Activated CD4-positive, alpha-beta T cell treated with anti-CD3 and anti-CD28 coated beads for 48 hours (primary cell): ENCODE measurements around the gene PDE8A.
"Not testable (repeated sequence)": the region's sequence is repeated elsewhere in the genome, so short reads cannot be mapped to it uniquely, and the experiment has no call there.

Source experiments
- DNase-seq: peaks from one replicate; pipeline ENCODE4 v3.0.0-alpha.2; 2020

Gene PDE8A

DNA sequence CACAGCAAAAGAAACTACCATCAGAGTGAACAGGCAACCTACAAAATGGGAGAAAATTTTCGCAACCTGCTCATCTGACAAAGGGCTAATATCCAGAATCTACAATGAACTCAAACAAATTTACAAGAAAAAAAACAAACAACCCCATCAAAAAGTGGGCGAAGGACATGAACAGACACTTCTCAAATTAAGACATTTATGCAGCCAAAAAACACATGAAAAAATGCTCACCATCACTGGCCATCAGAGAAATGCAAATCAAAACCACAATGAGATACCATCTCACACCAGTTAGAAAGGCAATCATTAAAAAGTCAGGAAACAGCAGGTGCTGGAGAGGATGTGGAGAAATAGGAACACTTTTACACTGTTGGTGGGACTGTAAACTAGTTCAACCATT is 30.1 kb downstream of the PDE8A start:
- DNase-seq = not testable (repeated sequence)

GRCh38 chr15:85013785-85014184 is 32.1 kb downstream of the PDE8A start:
- no peak for DNase-seq

DNA sequence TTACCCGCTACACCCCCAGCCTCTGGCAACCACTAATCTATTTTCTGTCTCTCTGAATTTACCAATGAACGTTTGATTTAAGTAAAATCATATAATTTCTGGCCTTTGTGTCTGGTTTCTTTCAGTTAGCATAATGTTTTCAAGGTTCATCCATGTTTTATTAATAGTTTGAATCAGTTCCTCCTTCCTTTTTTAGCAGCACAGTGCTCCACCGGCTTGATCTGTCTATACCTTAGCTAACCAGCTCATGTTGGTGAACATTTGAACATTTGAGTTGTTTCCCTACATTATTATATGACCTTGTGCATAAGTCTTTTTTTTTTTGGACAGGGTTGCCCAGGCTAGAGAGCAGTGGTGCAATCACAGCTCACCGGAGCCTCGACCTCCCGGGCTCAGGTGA is 33.3 kb downstream of the PDE8A start:
- no peak for DNase-seq

- DNase-seq = no peak
Measured at GRCh38 chr15:85016275-85016674, 34.6 kb downstream of the PDE8A start.

DNA sequence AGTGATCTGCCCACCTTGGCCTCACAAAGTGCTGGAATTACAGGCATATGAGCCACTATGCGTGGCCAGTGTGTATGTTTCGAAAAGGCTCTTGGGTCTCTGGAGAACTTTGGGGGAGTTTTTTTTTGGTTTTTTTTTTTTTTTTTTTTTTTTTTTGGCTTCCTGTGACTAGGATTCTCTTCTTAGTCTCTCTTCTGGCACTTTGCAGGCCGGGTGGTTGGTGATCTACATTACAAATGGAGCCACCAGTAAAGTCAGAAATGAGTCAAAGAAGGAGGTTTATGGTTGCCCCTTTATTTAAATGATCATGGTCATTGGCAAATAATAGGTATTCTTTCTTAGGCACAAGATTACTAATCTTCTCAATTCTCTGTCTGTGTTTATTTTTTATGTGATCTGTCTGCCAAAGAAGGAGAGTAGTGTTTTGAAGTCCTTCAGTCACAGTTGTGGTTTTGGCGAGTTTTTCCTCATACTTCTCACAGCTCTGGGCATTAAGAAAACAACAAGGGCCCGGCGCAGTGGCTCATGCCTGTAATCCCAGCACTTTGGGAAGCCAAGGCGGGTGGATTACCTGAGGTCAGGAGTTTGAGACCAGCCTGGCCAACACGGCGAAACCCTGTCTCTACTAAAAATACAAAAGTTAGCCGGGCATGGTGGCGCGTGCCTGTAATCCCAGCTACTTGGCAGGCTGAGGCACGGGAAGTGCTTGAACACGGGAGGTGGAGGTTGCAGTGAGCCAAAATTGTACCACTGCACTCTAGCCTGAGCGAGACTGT is 38.3 kb downstream of the PDE8A start:
- no peak for DNase-seq

DNA sequence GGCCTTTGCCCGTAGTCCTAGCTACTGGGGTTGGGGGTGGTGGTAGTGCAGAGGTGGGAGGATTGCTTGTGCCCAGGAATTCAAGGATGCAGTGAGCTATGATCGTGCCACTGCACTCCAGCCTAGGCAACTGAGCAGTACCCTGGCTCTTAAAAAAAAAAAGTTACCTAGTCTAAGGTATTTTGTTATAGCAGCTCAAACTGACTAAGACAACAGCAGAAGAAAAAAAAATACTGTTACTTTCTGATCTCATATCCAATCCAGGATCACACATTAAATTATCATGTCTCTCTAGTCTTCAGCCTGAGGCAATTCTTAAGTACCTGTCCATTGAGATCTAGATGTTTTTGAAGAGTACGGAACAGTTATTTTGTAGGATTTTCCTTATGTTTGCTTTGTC is 39.8 kb downstream of the PDE8A start:
- DNase-seq = no peak

DNA sequence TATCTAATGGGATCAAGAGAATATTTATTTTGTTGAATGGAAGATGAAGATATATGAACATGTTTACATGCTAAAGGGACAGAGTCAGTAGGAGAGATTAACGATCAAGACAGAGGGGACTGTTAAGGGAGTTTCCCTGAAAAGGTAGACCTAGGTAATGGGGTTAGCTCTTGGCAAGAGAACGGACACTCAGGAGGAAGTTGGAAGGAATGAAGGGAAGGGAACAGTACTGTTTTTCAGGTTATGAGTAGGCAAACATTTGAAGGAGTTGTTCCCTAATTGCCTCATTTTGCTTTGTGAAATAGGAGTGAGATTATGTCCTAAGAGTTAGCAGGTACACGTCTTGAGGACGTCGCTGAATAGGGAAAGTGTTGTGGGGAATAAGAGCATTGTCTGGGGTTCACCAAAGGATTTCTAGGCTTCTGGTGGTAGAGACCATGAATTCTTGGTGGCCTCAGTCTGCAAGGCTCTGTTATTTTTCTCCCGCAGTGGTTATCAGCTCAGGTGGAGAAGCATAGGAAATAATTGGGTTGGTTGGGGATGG is 41.3 kb downstream of the PDE8A start:
- no peak for DNase-seq

GRCh38 chr15:85024003-85024402 is 42.3 kb downstream of the PDE8A start:
- no peak for DNase-seq

DNA sequence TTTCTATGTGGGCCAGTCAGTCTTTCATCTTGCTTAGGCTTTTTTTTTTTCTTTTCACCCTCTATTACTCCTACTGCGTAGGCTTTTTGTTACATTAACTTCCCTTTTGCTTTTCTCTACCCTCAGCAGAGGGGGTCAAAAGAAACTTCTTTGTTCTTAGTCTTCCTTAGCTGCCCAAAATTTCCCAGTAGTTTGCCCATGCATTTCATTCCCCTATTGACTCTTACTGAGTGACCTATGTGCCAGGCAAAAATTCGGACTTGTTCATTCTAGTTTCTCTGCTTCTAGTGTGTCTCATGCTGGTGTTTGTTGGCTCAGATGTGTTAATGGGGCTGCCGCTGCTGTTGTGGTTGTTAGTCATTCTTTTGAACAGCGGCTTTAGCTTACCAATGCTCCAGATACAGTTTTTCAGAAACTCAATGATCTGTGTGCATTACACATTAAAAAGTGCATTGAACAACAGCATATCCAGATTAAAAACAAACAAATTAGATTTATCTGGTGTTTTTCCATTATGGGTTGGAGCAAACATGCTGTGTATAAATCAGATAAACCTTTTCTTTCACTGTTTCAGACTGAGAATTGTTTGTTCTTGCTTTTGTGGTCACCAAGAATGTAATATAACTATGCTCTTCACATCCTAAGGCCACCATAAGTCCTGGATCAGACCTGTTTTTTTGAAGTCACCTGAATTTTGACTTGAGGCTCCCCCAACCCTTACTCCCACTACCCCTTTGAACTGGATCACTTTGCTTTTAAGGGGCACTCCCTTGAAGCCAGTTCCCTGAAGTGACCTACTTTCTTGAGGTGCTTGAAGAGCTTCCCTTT is 43.1 kb downstream of the PDE8A start:
- no peak for DNase-seq

DNA sequence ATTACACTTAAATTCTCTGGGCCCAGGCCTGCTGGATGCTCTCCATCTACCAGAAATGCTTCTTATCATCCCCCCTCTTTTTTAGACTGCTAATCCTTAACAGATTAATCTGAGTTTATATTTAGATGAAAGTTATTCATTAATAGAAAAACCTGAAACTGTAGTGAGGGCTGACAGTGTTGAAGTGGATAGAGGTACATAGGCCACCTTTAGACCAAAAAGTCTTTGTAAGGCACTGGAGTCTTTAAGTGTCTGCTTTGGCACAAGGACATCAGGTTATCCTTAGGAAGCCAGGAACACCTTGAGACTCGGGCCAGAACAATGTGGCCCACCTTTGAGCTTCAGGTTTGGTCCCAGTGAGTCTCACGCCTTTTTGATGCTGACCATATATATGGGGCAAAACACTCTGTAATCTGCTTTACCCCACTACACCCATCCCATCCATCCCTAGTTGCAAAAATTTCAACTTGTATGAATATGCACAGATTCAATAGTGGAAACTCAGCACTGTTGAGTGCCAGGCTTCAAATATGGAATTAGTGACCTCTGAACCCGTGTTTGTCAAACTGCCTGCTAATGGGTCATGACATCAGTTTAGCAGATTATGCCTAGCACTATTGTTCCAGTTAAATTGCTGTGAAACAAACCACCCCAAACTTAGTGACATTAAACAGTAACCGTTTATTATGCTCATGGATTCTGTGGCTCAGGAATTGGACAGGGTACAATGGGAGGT is 44.0 kb downstream of the PDE8A start:
- no peak for DNase-seq

- no peak for DNase-seq
Measured at GRCh38 chr15:85026304-85027032, 44.8 kb downstream of the PDE8A start.

- DNase-seq = no peak
Measured at GRCh38 chr15:85027033-85027380, 45.4 kb downstream of the PDE8A start.

DNA sequence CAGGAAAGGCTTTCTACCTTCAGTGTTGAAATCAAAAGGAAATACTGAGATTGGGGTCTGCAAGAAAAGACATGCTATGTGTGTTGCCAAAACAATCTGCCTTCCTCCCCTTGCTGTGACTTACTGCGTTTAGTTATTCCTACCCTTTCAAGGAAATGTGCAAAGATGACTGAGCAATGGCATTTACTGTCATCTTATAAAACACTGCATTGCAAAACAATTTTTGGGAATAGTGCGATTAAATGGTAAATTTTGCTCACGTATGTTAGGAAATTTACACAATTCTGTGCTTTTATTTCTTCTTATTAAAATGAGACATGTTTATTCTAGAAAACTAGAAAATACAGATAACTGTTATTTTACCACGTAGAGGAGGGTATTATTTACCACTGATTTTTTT is 45.8 kb downstream of the PDE8A start:
- DNase-seq = no peak

DNA sequence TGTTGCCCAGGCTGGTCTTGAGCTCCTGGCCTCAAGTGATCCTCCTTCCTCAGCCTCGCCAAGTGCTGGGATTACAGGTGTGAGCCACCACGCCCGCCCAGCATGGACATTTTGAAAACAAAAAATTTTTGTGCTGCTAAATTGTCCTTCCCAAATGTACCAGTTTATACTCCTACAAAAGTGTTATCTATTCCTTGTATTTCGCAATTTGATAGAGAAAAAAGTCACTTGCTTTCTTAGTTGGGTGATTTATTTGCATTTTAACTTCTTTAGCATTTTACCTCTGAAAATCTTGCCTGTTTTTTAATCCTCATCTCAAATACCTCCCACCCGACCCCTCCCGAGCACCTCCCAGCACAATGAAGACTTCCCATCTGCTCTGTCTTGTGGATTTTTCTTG is 46.8 kb downstream of the PDE8A start:
- no peak for DNase-seq

- DNase-seq = no peak
Measured at GRCh38 chr15:85029221-85029620, 47.6 kb downstream of the PDE8A start.

GRCh38 chr15:85030301-85030929 is 48.8 kb downstream of the PDE8A start:
- no peak for DNase-seq

DNA sequence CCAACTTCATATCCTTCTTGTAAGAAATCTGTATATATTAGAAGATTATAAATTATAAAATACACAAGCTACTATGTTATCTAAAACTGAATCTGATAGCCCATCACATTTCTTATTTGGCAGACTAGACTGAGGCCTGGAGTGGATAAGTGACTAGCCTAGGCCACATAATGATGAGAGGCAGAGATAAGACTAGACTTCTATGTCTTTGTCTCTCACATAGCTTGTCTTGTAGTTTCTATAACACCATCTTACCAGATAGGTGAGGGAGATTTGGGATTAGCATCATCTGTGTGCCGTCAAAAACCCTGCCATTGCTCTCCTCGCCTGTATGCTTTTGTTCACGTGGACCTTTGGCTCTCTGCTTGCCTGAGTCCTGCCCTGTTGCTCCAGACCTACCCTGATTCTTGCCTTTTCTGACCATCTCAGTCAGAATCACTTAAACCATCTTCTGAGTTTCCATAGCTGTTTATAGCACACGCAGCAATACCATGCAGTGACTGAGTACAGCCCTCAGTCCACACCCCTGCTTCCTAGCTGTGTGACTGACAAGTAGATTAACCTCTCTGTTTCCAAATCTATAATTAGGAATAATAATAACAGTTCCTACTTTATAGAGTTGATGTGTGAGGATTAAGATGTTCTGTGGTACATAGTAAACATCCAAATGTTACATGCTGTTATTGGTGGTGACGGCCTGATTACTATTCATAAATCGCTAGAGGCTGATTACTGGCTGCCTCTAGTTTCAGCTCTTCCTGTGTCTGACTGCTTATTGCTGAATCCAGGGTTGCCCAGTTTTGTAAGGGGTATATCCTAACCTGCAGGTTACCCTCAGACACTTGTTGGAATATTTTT is 49.7 kb downstream of the PDE8A start:
- DNase-seq = no peak

DNA sequence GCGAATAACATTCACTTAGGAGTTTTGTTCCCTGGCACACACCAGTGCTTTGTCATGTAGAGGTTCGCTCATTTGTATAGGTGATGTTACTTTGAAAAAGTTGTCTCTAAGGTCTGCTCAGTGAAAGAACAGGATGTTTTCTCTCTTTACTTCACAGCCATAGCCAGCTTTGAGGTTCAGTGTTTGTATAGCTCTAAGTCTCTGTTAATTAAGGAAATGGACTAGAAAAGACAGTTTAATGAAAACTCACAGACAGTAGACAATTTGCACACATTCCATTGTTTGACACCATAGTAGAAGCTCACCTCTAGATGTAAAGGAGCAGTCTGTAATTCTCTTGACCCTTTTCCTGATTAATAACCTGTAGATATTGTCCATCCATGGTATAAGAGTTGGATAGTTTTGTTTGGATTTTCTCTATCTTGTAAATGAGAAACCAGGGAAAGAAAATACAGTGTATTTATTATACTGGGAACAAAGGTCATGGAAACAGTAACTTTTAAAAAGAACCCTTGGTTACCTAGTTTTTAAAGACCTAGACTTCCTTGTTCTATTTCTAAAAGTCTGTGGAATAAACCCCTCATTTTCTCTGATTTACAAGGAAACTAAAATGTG is 50.4 kb downstream of the PDE8A start:
- DNase-seq = no peak

DNA sequence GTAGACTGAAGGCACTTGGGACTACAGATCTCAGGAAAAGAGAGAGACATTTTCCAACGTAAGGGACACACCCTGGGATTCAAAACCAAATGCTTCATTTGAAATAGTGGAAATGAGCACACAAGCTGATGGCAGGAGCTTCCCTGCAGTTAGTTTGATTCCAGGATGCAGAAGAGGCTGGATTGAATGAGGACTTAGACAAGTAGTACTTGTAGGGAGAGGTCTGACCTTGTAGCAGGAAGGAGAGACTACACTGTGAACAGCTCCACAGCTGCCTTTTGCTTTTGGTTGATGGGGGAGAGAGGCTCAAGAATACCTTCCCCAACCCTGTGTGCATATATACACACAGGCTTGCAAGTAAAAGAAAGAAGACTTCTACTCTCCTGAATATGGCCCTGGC is 51.5 kb downstream of the PDE8A start:
- DNase-seq = no peak

- DNase-seq = no peak
Measured at GRCh38 chr15:85034276-85034675, 52.6 kb downstream of the PDE8A start.

- no peak for DNase-seq
Measured at GRCh38 chr15:85035980-85036379, 54.3 kb downstream of the PDE8A start.
